HepG2 (cell line): ENCODE measurements around the gene SCYL1. TPM values are rescaled to one million over a fixed set of nuclear protein-coding genes. Genes with fewer than 3 reads are reported as not detected.

Source experiments
- ARNT2 ChIP-seq: sonication (generic); formaldehyde crosslinking; IDR thresholded peaks from 2 replicates; pipeline ENCODE4 v1.8.0; 2022; ENCODE audit warnings: mild to moderate bottlenecking, low read depth, missing genetic modification reagents, moderate library complexity
- DNMT3B ChIP-seq: conservative IDR thresholded peaks from 2 replicates; pipeline ENCODE4 v1.6.1; 2016; ENCODE audit warnings: missing biosample characterization, control low read depth
- HOXA9 ChIP-seq: sonication (generic); formaldehyde crosslinking; IDR thresholded peaks from 2 replicates; pipeline ENCODE4 v1.8.1; 2022; ENCODE audit warnings: missing genetic modification reagents, mild to moderate bottlenecking, moderate library complexity, borderline replicate concordance
- JUNB ChIP-seq: sonication (generic); formaldehyde crosslinking; IDR thresholded peaks from 2 replicates; pipeline ENCODE4 v1.8.0; 2022; ENCODE audit warnings: missing genetic modification reagents, mild to moderate bottlenecking, borderline replicate concordance
- MIXL1 ChIP-seq: IDR thresholded peaks from 2 replicates; pipeline ENCODE4 v1.6.1; 2016
- MLXIP ChIP-seq: sonication (generic); formaldehyde crosslinking; IDR thresholded peaks from 2 replicates; pipeline ENCODE4 v1.9.0; 2021; ENCODE audit warnings: missing genetic modification reagents, borderline replicate concordance
- MYPOP ChIP-seq: sonication (generic); formaldehyde crosslinking; IDR thresholded peaks from 2 replicates; pipeline ENCODE4 v1.8.1; 2023; ENCODE audit warnings: mild to moderate bottlenecking, moderate library complexity, missing genetic modification reagents
- NCOR1 ChIP-seq: fragments of 200-600 bp; sonication (generic); IDR thresholded peaks from 2 replicates; pipeline ENCODE4 v1.7.0; 2017; ENCODE audit warnings: antibody characterized with exemption, low read length, borderline replicate concordance
- NFAT5 ChIP-seq: sonication (generic); formaldehyde crosslinking; IDR thresholded peaks from 2 replicates; pipeline ENCODE4 v1.4.0; 2020; ENCODE audit warnings: missing genetic modification reagents
- NKX3-1 ChIP-seq: sonication (generic); formaldehyde crosslinking; IDR thresholded peaks from 2 replicates; pipeline ENCODE4 v1.5.0; 2020; ENCODE audit warnings: missing genetic modification reagents
- NONO ChIP-seq, 2 experiments: fragments of 450-650 bp in 1 of 2; sonication (generic) in 1 of 2; formaldehyde crosslinking in 1 of 2; IDR thresholded peaks in 1 of 2; conservative IDR thresholded peaks in 1 of 2; 2 replicates each; pipeline versions ENCODE4 v1.6.1 to v1.8.0; 2017 to 2022; ENCODE audit warnings: mild to moderate bottlenecking in 1 of 2, missing genetic modification reagents in 1 of 2, moderate library complexity in 1 of 2
- SETDB1 ChIP-seq: sonication (generic); formaldehyde crosslinking; IDR thresholded peaks from 2 replicates; pipeline ENCODE4 v1.5.1; 2020; ENCODE audit warnings: missing genetic modification reagents, mild to moderate bottlenecking, borderline replicate concordance
- ZC3H13 ChIP-seq: sonication (generic); formaldehyde crosslinking; IDR thresholded peaks from 2 replicates; pipeline ENCODE4 v1.8.1; 2023; ENCODE audit warnings: mild to moderate bottlenecking, missing genetic modification reagents, moderate library complexity
- ZFP36L2 ChIP-seq: sonication (generic); formaldehyde crosslinking; IDR thresholded peaks from 2 replicates; pipeline ENCODE4 v1.4.0; 2020; ENCODE audit warnings: missing genetic modification reagents
- ZFP82 ChIP-seq: sonication (generic); formaldehyde crosslinking; IDR thresholded peaks from 2 replicates; pipeline ENCODE4 v1.5.1; 2020; ENCODE audit warnings: mild to moderate bottlenecking, missing genetic modification reagents, borderline replicate concordance
- ZNF274 ChIP-seq: sonication (generic); formaldehyde crosslinking; IDR thresholded peaks from 2 replicates; pipeline ENCODE4 v1.5.1; 2020; ENCODE audit warnings: mild to moderate bottlenecking, missing genetic modification reagents
- ZNF30 ChIP-seq: sonication (generic); formaldehyde crosslinking; IDR thresholded peaks from 2 replicates; pipeline ENCODE4 v1.5.0; 2020; ENCODE audit warnings: mild to moderate bottlenecking, missing genetic modification reagents
- ZNF780A ChIP-seq: sonication (generic); formaldehyde crosslinking; IDR thresholded peaks from 2 replicates; pipeline ENCODE4 v1.8.0; 2022; ENCODE audit warnings: mild to moderate bottlenecking, missing genetic modification reagents, moderate library complexity
- ZSCAN20 ChIP-seq: sonication (generic); formaldehyde crosslinking; IDR thresholded peaks from 2 replicates; pipeline ENCODE4 v1.4.0; 2020; ENCODE audit warnings: missing genetic modification reagents, mild to moderate bottlenecking, borderline replicate concordance
- polyA plus RNA-seq, 8 experiments: library from polyadenylated mRNA; depleted of rRNA in 3 of 8; stranded (reverse) in 7 of 8; unstranded in 1 of 8; fragments of >200 nt; fragmentation: Illumina TruSeq in 4 of 8; extraction: Trizol in 4 of 8; gene quantifications; 2 replicates each; pipeline versions ENCODE4 v1.2.1 to v1.2.3, GENCODE V29; 2011 to 2016; ENCODE audit warnings: low read depth in 4 of 8, missing spikeins in 1 of 8, mixed read lengths in 1 of 8; ENCODE audit not compliant: insufficient read depth in 1 of 8
- total RNA-seq, 5 experiments: library from RNA; depleted of rRNA; stranded (reverse); fragments of >200 nt; fragmentation: Illumina TruSeq; extraction: Trizol; gene quantifications; 2 replicates each; pipeline ENCODE4 v1.2.3, GENCODE V29; 2016; ENCODE audit warnings: low read depth in 1 of 5

Gene SCYL1
- total and polyA plus RNA-seq, 2 of the 13 experiments (the other 11 are each of a cell fraction or from before 2014, with no cell fraction given), result 65.9 to 103 TPM

- 0 out of 2 replicates have a peak, but pooled peaks have one; percentile 29 for TF ChIP-seq NFAT5 (CRISPR knock-in tag)
- TF ChIP-seq ZFP82 (CRISPR knock-in tag), result peak; percentile 81; the same call in 1 of the 2 replicates
- TF ChIP-seq NONO (IDR thresholded peaks at IDR 0.05), result no peak
- TF ChIP-seq NONO (CRISPR knock-in tag; conservative IDR thresholded peaks at IDR 0.05), result peak; percentile 62; the same call in 1 of the 2 replicates
- TF ChIP-seq ZNF274 (CRISPR knock-in tag), result no peak; the same call in 1 of the 2 replicates
- no peak for TF ChIP-seq NCOR1
- TF ChIP-seq SETDB1 (CRISPR knock-in tag), result no peak
- TF ChIP-seq ZSCAN20, result peak; percentile 58; the same call in 1 of the 2 replicates
- TF ChIP-seq ZFP36L2 (CRISPR knock-in tag), result no peak
- TF ChIP-seq MLXIP (CRISPR knock-in tag), result peak; percentile 33; the same call in 1 of the 2 replicates
- TF ChIP-seq ZC3H13 (CRISPR knock-in tag), result peak; percentile 64; the same call in 1 of the 2 replicates
- TF ChIP-seq NKX3-1 (CRISPR knock-in tag), result peak; percentile 67
- peak; percentile 72; the same call in 1 of the 2 replicates for TF ChIP-seq ZNF780A (CRISPR knock-in tag)
- TF ChIP-seq HOXA9 (CRISPR knock-in tag), result peak; percentile 67; the same call in 1 of the 2 replicates
- 0 out of 2 replicates have a peak, but pooled peaks have one; percentile 54 for TF ChIP-seq ZNF30 (CRISPR knock-in tag)
- TF ChIP-seq MIXL1, result no peak
- 0 out of 2 replicates have a peak, but pooled peaks have one; percentile 10 for TF ChIP-seq DNMT3B (CRISPR knock-in tag)
- TF ChIP-seq ARNT2, result peak; percentile 47
- TF ChIP-seq MYPOP (CRISPR knock-in tag), result peak; percentile 90
- 0 out of 2 replicates have a peak, but pooled peaks have one; percentile 45 for TF ChIP-seq JUNB (CRISPR knock-in tag)
Observed at GRCh38 chr11:65569164-65569972, 44.5 kb downstream of the SCYL1 start (continued).
